ENCODE measurements around the gene SGTA.

The SGTA gene

GRCh38 chr19:2782936-2783780, at the start of gene SGTA (continued):
- TF ChIP-seq ZNF561 (tag by site-specific recombination; IDR thresholded peaks at IDR 0.05; ENCODE audit: borderline replicate concordance) = no peak; the same call in none of the 2 replicates
- TF ChIP-seq ZNF580 (tag by site-specific recombination; IDR thresholded peaks at IDR 0.05) = no peak
- TF ChIP-seq ZNF488 (tag by site-specific recombination; IDR thresholded peaks at IDR 0.05) = no peak
- no peak for TF ChIP-seq ZFP3 (tag by site-specific recombination; IDR thresholded peaks at IDR 0.05; ENCODE audit: low read depth)
- TF ChIP-seq ZNF555 (tag by site-specific recombination; conservative IDR thresholded peaks at IDR 0.05) = no peak
- peak; percentile 86 for TF ChIP-seq ZBTB11 (tag by site-specific recombination; conservative IDR thresholded peaks at IDR 0.05; ENCODE audit: low read depth)
- no peak for TF ChIP-seq SCRT2 (tag by site-specific recombination; IDR thresholded peaks at IDR 0.05)
- no peak for TF ChIP-seq ZNF214 (tag by site-specific recombination; IDR thresholded peaks at IDR 0.05; ENCODE audit: borderline replicate concordance)
- peak; percentile 87 for TF ChIP-seq CTCF (tag by site-specific recombination; IDR thresholded peaks at IDR 0.05)
- TF ChIP-seq ZNF624 (tag by site-specific recombination; IDR thresholded peaks at IDR 0.05) = no peak
- no peak for TF ChIP-seq ATF2 (tag by site-specific recombination; IDR thresholded peaks at IDR 0.05; ENCODE audit: low read depth)
- TF ChIP-seq OSR2 (tag by site-specific recombination; IDR thresholded peaks at IDR 0.05) = no peak
- TF ChIP-seq ZNF48 (tag by site-specific recombination; IDR thresholded peaks at IDR 0.05) = no peak
- no peak for TF ChIP-seq ZNF280D (tag by site-specific recombination; IDR thresholded peaks at IDR 0.05)
- no peak for TF ChIP-seq ZNF221 (tag by site-specific recombination; IDR thresholded peaks at IDR 0.05; ENCODE audit: borderline replicate concordance)
- TF ChIP-seq ZBTB6 (tag by site-specific recombination; IDR thresholded peaks at IDR 0.05) = 0 out of 2 replicates have a peak, but pooled peaks have one; percentile 23
- TF ChIP-seq ZNF530 (tag by site-specific recombination; IDR thresholded peaks at IDR 0.05; ENCODE audit: low read depth) = no peak
- no peak for TF ChIP-seq MYNN (tag by site-specific recombination; IDR thresholded peaks at IDR 0.05; ENCODE audit: borderline replicate concordance)
- no peak for TF ChIP-seq ZNF391 (tag by site-specific recombination; IDR thresholded peaks at IDR 0.05; ENCODE audit: borderline replicate concordance, low read depth)
- TF ChIP-seq ZNF16 (tag by site-specific recombination; IDR thresholded peaks at IDR 0.05; ENCODE audit: low read depth) = no peak
- no peak for TF ChIP-seq ZBTB10 (tag by site-specific recombination; IDR thresholded peaks at IDR 0.05)
- TF ChIP-seq ZNF777 (tag by site-specific recombination; IDR thresholded peaks at IDR 0.05; ENCODE audit: borderline replicate concordance) = peak; percentile 84
- TF ChIP-seq SETDB1 (IDR thresholded peaks at IDR 0.05; ENCODE audit: insufficient read length, low read length) = peak; percentile 68
